Keratinocyte (primary cell): ENCODE data around the gene CCSAP. TPM values are rescaled to one million over a fixed set of nuclear protein-coding genes. Genes with fewer than 3 reads are reported as not detected.

Experiments
- DNase-seq: peaks from one replicate; pipeline ENCODE4 v3.0.0-alpha.2; 2011; ENCODE audit warnings: low read depth, missing footprints, low spot score
- FAIRE-seq: peaks from 2 replicates; lab custom pipeline; 2011; peaks lifted over from hg19 to GRCh38; lab: Jason Lieb, UNC
- H2AFZ ChIP-seq: 2 replicates; pipeline ENCODE4 v1.6.0; 2012; ENCODE audit warnings: low read length, control low read depth, inconsistent platforms; ENCODE audit not compliant: control insufficient read depth
- H3K27ac ChIP-seq: 2 replicates; pipeline ENCODE4 v1.5.1; 2011; ENCODE audit warnings: low read length; ENCODE audit not compliant: control insufficient read depth, insufficient read depth
- H3K27me3 ChIP-seq: 3 replicates; pipeline ENCODE4 v1.6.0; 2011; ENCODE audit warnings: low read length; ENCODE audit not compliant: control insufficient read depth, insufficient read depth; ENCODE audit errors: extremely low read depth
- H3K36me3 ChIP-seq, 2 experiments: 2 replicates in 1 of 2; 3 replicates in 1 of 2; pipeline ENCODE4 v1.5.1; 2011; ENCODE audit warnings: low read length in 2 of 2, mild to moderate bottlenecking in 1 of 2; ENCODE audit not compliant: control insufficient read depth in 2 of 2, insufficient read depth in 2 of 2; ENCODE audit errors: extremely low read depth in 1 of 2
- H3K4me1 ChIP-seq: 3 replicates; pipeline ENCODE4 v1.5.1; 2011; ENCODE audit warnings: low read length; ENCODE audit not compliant: control insufficient read depth, insufficient read depth; ENCODE audit errors: extremely low read depth
- H3K4me2 ChIP-seq: 3 replicates; pipeline ENCODE4 v1.6.0; 2011; ENCODE audit warnings: low read depth, low read length; ENCODE audit not compliant: control insufficient read depth, insufficient read depth; ENCODE audit errors: extremely low read depth
- H3K4me3 ChIP-seq, 3 experiments: fragments of 200-600 bp in 1 of 3; sonication (generic) in 1 of 3; 2 replicates in 2 of 3; 3 replicates in 1 of 3; pipeline ENCODE4 v1.5.1; 2011 to 2016; ENCODE audit warnings: low read length in 3 of 3, mild to moderate bottlenecking in 3 of 3, control low read depth in 2 of 3, inconsistent platforms in 1 of 3, low read depth in 1 of 3, mixed read lengths in 1 of 3, mixed run types in 1 of 3, moderate library complexity in 1 of 3; ENCODE audit not compliant: control insufficient read depth in 2 of 3, insufficient read depth in 2 of 3; ENCODE audit errors: extremely low read depth in 1 of 3
- H3K79me2 ChIP-seq: 2 replicates; pipeline ENCODE4 v1.6.0; 2012; ENCODE audit warnings: low read length; ENCODE audit not compliant: control insufficient read depth, insufficient read depth
- H3K9ac ChIP-seq: 3 replicates; pipeline ENCODE4 v1.6.0; 2011; ENCODE audit warnings: low read length; ENCODE audit not compliant: control insufficient read depth, insufficient read depth; ENCODE audit errors: extremely low read depth
- H3K9me1 ChIP-seq: 3 replicates; pipeline ENCODE4 v1.6.0; 2011; ENCODE audit warnings: low read length; ENCODE audit not compliant: control insufficient read depth, insufficient read depth; ENCODE audit errors: extremely low read depth
- H3K9me3 ChIP-seq: 2 replicates; pipeline ENCODE4 v1.5.1; 2012; ENCODE audit warnings: low read depth, low read length; ENCODE audit not compliant: control insufficient read depth
- H4K20me1 ChIP-seq: 3 replicates; pipeline ENCODE4 v1.6.0; 2011; ENCODE audit warnings: low read length; ENCODE audit not compliant: control insufficient read depth, insufficient read depth; ENCODE audit errors: extremely low read depth
- CTCF ChIP-seq, 3 experiments: IDR thresholded peaks in 1 of 3; conservative IDR thresholded peaks in 1 of 3; optimal IDR thresholded peaks in 1 of 3; 2 replicates in 2 of 3; 3 replicates in 1 of 3; pipeline versions ENCODE3 to v1.5.1; 2011; ENCODE audit warnings: low read length in 3 of 3, mild to moderate bottlenecking in 3 of 3, moderate library complexity in 2 of 3, control low read depth in 1 of 3, inconsistent platforms in 1 of 3; ENCODE audit not compliant: insufficient read depth in 2 of 3; ENCODE audit errors: extremely low read depth in 1 of 3
- EZH2 ChIP-seq: IDR thresholded peaks from one replicate; pipeline ENCODE4 v1.6.1; 2012; ENCODE audit warnings: inconsistent platforms, mild to moderate bottlenecking, low read length, moderate library complexity
- dilution Hi-C: fragments of 300-500 bp; cut with MboI; formaldehyde crosslinking; loops from one replicate; pipeline ENCODE4 v1.7.0; 2020; ENCODE audit warnings: low sequenced_read_pairs; ENCODE audit not compliant: extremely low pct_ligation_motif_present
- polyA plus RNA-seq, 5 experiments: library from polyadenylated mRNA; depleted of rRNA in 3 of 5; stranded (reverse) in 3 of 5; stranded (forward) in 1 of 5; unstranded in 1 of 5; fragments of >200 nt; gene quantifications; 1 replicate in 1 of 5; 2 replicates in 3 of 5; 3 replicates in 1 of 5; pipeline versions ENCODE4 v1.2.1 to v1.2.3, GENCODE V29; 2011 to 2012; ENCODE audit warnings: missing spikeins in 2 of 5, low read depth in 1 of 5, low replicate concordance in 1 of 5

CCSAP gene
- polyA plus RNA-seq, 1 donor (not counting 4 experiments of a cell fraction or from before 2014, with no cell fraction given), result 6.5 TPM

- no peak overlapping the region for H3K4me2 ChIP-seq
- TF ChIP-seq EZH2, result no peak
- TF ChIP-seq CTCF (optimal IDR thresholded peaks at IDR 0.05 in 1 of 3, IDR thresholded peaks at IDR 0.05 in 1 of 3, conservative IDR thresholded peaks at IDR 0.05 in 1 of 3; ENCODE audit: extremely low read depth in 1 of 3, insufficient read depth in 2 of 3, low read length in 3 of 3), result no peak
- H3K27ac ChIP-seq, result no peak overlapping the region
- no peaks in the 10 kb centered on the region for H3K4me1 ChIP-seq
- no peaks in the 10 kb centered on the region for H3K79me2 ChIP-seq
- H3K27me3 ChIP-seq, result no peaks in the 10 kb centered on the region
- no peaks in the 10 kb centered on the region for H3K9me3 ChIP-seq
- no peaks in the 10 kb centered on the region for H4K20me1 ChIP-seq
- no peak overlapping the region for H3K9ac ChIP-seq
- no peak overlapping the region for H2AFZ ChIP-seq
- DNase-seq (no peak), FAIRE-seq (no peak)
- peaks cover 3 to 19% of the 10 kb centered on the region in 2 experiments for H3K36me3 ChIP-seq
- dilution Hi-C loops, result no loop called here
- H3K4me3 ChIP-seq, result no peak overlapping the region
- no peaks in the 10 kb centered on the region for H3K9me1 ChIP-seq
Measured at GRCh38 chr1:229323201-229323600, 19.6 kb downstream of the CCSAP start.

GRCh38 chr1:229319487-229319886 is 23.4 kb downstream of the CCSAP start:
- TF ChIP-seq CTCF (optimal IDR thresholded peaks at IDR 0.05 in 1 of 3, IDR thresholded peaks at IDR 0.05 in 1 of 3, conservative IDR thresholded peaks at IDR 0.05 in 1 of 3; ENCODE audit: extremely low read depth in 1 of 3, insufficient read depth in 2 of 3, low read length in 3 of 3), result no peak
- TF ChIP-seq EZH2, result no peak
- Histone ChIP-seq H3K9me1 (no peaks in the 10 kb centered on the region), H3K27me3 (no peaks in the 10 kb centered on the region), H4K20me1 (no peaks in the 10 kb centered on the region), H3K4me2 (no peak overlapping the region), H2AFZ (no peak overlapping the region), H3K9me3 (no peaks in the 10 kb centered on the region), H3K4me1 (no peaks in the 10 kb centered on the region), H3K79me2 (no peaks in the 10 kb centered on the region), H3K36me3 (peaks cover 3 to 13% of the 10 kb centered on the region in 2 experiments), H3K27ac (no peak overlapping the region), H3K9ac (no peak overlapping the region), H3K4me3 (no peak overlapping the region)
- DNase-seq (no peak), FAIRE-seq (no peak)
- dilution Hi-C loops, result no loop called here
